OCI-LY7 (cell line): ENCODE data around the gene SLC38A3. TPM values are rescaled to one million over a fixed set of nuclear protein-coding genes. Genes with fewer than 3 reads are reported as not detected.

ENCODE experiments used
- BruUV-seq: library from RNA; stranded (reverse); fragments of 400-500 nt; replicated peaks from 2 replicates; lab custom pipeline; 2021; lab: Mats Ljungman, UMichigan
- CTCF ChIA-PET: fragments of 300-600 bp; sonication (Branson Sonifier 250); formaldehyde crosslinking; loops from one replicate; lab custom pipeline; 2022; ENCODE audit warnings: antibody characterized with exemption; ENCODE audit not compliant: unreplicated experiment; lab: Charles Lee
- POLR2A ChIA-PET: fragments of 300-600 bp; sonication (Branson Sonifier 250); formaldehyde crosslinking; loops from one replicate; lab custom pipeline; 2022; ENCODE audit warnings: antibody characterized with exemption; lab: Charles Lee
- DNase-seq: peaks from one replicate; pipeline ENCODE4 v3.0.0-alpha.2; 2015; ENCODE audit warnings: low spot score
- H2AFZ ChIP-seq: fragments of 200-600 bp; sonication (generic), shearing (Covaris generic); 2 replicates; pipeline ENCODE4 v1.6.1; 2014; ENCODE audit warnings: mild to moderate bottlenecking, antibody characterized with exemption, low read length, moderate library complexity
- H3K27ac ChIP-seq: fragments of 200-600 bp; sonication (generic); 2 replicates; pipeline ENCODE4 v1.5.1; 2014; ENCODE audit warnings: mixed run types, low read depth, mild to moderate bottlenecking, moderate library complexity, low read length, inconsistent platforms; ENCODE audit not compliant: poor library complexity, severe bottlenecking
- H3K36me3 ChIP-seq: fragments of 200-600 bp; sonication (generic); 2 replicates; pipeline ENCODE4 v1.6.1; 2014; ENCODE audit warnings: mild to moderate bottlenecking, antibody characterized with exemption, low read length, moderate library complexity, mixed read lengths; ENCODE audit not compliant: insufficient read depth
- H3K4me1 ChIP-seq: fragments of 200-600 bp; sonication (generic); 2 replicates; pipeline ENCODE4 v1.5.1; 2014; ENCODE audit warnings: mild to moderate bottlenecking, low read length; ENCODE audit not compliant: insufficient read depth, poor library complexity, severe bottlenecking
- H3K4me2 ChIP-seq: fragments of 200-600 bp; sonication (generic); 2 replicates; pipeline ENCODE4 v1.6.1; 2014; ENCODE audit warnings: mild to moderate bottlenecking, low read length
- H3K4me3 ChIP-seq: fragments of 200-600 bp; sonication (generic); 2 replicates; pipeline ENCODE4 v1.5.1; 2014; ENCODE audit warnings: mild to moderate bottlenecking, low read depth, low read length; ENCODE audit not compliant: poor library complexity, severe bottlenecking
- H3K79me2 ChIP-seq: fragments of 200-600 bp; sonication (generic); 2 replicates; pipeline ENCODE4 v1.6.1; 2016; ENCODE audit warnings: low read depth, mild to moderate bottlenecking, low read length, moderate library complexity, mixed read lengths; ENCODE audit not compliant: insufficient read depth
- H3K9me2 ChIP-seq: fragments of 200-600 bp; sonication (generic); 2 replicates; pipeline ENCODE4 v1.6.1; 2016; ENCODE audit warnings: mild to moderate bottlenecking, low read length, mixed read lengths; ENCODE audit not compliant: insufficient read depth
- H3K9me3 ChIP-seq: fragments of 200-600 bp; sonication (generic); 2 replicates; pipeline ENCODE4 v1.6.1; 2014; ENCODE audit warnings: mild to moderate bottlenecking, mixed run types, low read length, mixed read lengths
- H4K20me1 ChIP-seq: fragments of 200-600 bp; sonication (generic); 2 replicates; pipeline ENCODE4 v1.6.1; 2014; ENCODE audit warnings: mild to moderate bottlenecking, antibody characterized with exemption, low read length, moderate library complexity, mixed read lengths; ENCODE audit not compliant: insufficient read depth
- EZH2phosphoT487 ChIP-seq: fragments of 200-600 bp; sonication (generic); IDR thresholded peaks from 2 replicates; pipeline ENCODE4 v1.6.1; 2018; ENCODE audit warnings: low read depth, borderline replicate concordance, mild to moderate bottlenecking, mixed run types, antibody characterized with exemption, low read length, moderate library complexity, mixed read lengths
- intact Hi-C: fragments of 100-400 bp; cut with micrococcal nuclease; formaldehyde crosslinking; loops from one replicate; pipeline ENCODE4 v1.10.0; 2022; ENCODE audit not compliant: unreplicated experiment
- total RNA-seq, 2 experiments: library from RNA; depleted of rRNA in 1 of 2; stranded (reverse); fragments of >200 nt in 1 of 2; shearing (Covaris generic) in 1 of 2; gene quantifications; 2 replicates each; pipeline ENCODE4 v1.2.3, GENCODE V29; 2014 to 2022
- TF ChIP-seq, protein P1 (sequence below): fragments of 200-600 bp; sonication (generic); conservative IDR thresholded peaks from 2 replicates; pipeline ENCODE4 v1.5.1; 2014; ENCODE audit warnings: mild to moderate bottlenecking, antibody characterized with exemption, low read length, moderate library complexity, mixed read lengths

The SLC38A3 gene
- total RNA-seq, 2 experiments from 2014 or later: not detected

DNA sequence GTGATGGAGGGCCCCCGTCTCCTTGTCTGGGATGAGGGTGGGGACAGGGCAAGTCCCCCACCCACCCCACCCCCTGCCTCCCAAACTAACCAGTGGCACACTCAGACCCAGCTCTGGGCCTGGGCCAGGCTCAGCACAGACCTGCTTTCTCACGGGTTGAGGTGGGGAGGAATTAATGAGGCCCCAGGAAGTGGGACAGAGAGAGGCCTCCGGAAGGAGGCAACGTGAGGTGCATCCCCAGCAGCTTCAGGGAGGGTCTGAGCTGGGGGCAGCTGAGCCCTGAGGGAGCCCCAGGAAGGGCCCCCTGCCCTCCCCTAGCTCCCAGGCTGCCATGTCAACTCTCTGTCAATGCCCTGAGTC, 16.0 kb downstream of the SLC38A3 start:
- POLR2A ChIA-PET: interaction anchor here (0.8 kb wide), 2 partner anchors 11 to 26 kb away, joined by 3 read pairs; no protein-coding TSS in a partner anchor
- Histone ChIP-seq H3K79me2 (no peaks in the 10 kb centered on the region), H3K4me1 (peaks cover 19% of the 10 kb centered on the region), H3K9me2 (no peaks in the 10 kb centered on the region), H2AFZ (peak overlapping the region; percentile 45; the same call in 1 of the 2 replicates), H3K4me2 (peak overlapping the region; percentile 38), H4K20me1 (no peaks in the 10 kb centered on the region), H3K4me3 (no peak overlapping the region), H3K27ac (no peak overlapping the region), H3K9me3 (no peaks in the 10 kb centered on the region), H3K36me3 (no peaks in the 10 kb centered on the region)
- intact Hi-C loops: loop anchor here (1.0 to 10.0 kb wide), 2 partner anchors 27 to 416 kb away; partner anchors contain the start of gene INKA1
- DNase-seq: peak; percentile 40
- no TSS peak for BruUV-seq
- CTCF ChIA-PET: interaction anchor here (0.7 to 1.2 kb wide), 3 partner anchors 14 to 25 kb away, joined by 3 to 4 read pairs (median 4); no protein-coding TSS in a partner anchor
- no peak for TF ChIP-seq EZH2phosphoT487
- TF ChIP-seq, protein P1, sequence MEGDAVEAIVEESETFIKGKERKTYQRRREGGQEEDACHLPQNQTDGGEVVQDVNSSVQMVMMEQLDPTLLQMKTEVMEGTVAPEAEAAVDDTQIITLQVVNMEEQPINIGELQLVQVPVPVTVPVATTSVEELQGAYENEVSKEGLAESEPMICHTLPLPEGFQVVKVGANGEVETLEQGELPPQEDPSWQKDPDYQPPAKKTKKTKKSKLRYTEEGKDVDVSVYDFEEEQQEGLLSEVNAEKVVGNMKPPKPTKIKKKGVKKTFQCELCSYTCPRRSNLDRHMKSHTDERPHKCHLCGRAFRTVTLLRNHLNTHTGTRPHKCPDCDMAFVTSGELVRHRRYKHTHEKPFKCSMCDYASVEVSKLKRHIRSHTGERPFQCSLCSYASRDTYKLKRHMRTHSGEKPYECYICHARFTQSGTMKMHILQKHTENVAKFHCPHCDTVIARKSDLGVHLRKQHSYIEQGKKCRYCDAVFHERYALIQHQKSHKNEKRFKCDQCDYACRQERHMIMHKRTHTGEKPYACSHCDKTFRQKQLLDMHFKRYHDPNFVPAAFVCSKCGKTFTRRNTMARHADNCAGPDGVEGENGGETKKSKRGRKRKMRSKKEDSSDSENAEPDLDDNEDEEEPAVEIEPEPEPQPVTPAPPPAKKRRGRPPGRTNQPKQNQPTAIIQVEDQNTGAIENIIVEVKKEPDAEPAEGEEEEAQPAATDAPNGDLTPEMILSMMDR: no peak

DNA sequence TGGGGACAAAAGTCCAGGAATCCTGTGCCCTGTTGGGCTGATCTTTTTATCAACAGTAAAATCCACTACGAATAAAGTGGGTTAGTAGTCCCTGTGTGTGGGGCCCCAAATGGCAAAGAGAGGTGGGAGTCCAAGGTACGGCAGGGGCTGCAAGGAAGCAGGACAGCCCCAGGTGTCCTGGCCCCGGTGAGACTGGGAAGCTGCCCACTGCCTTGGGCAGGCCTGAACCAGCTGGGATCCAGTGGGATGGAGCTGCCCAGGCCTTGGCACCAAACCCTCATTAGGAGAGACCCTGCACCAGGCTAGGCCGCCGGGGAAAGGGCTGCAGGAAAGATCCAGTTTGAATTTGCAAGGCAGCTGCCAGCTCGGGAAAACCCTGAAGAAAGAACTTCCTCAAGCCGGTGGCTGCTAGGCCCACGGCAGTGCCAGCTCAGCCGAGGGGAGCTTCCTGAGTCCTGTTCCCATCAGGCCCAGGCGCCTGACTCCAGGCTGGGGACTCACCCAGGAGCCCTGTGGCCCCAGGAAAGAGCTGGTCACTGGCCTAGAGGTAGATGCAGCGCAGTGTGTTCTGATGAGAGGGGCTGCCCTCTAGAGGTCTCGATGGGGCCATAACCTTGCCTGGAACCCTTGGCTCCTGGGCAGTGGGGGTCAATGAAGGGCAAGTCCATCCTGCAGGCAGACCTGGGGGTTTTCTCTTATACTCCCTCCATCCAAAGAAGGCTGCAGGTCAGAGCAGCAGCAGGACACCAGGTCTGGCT, 16.5 kb downstream of the SLC38A3 start:
- peak overlapping the region; percentile 38 for H3K4me2 ChIP-seq
- no peaks in the 10 kb centered on the region for H3K36me3 ChIP-seq
- H4K20me1 ChIP-seq: no peaks in the 10 kb centered on the region
- peak; percentile 27 for DNase-seq
- H3K79me2 ChIP-seq: no peaks in the 10 kb centered on the region
- intact Hi-C loops: loop anchor here (1.0 to 10.0 kb wide), 2 partner anchors 27 to 417 kb away; partner anchors contain the start of gene INKA1
- H3K9me2 ChIP-seq: no peaks in the 10 kb centered on the region
- H3K9me3 ChIP-seq: no peaks in the 10 kb centered on the region
- peaks cover 25% of the 10 kb centered on the region for H3K4me1 ChIP-seq
- no TSS peak for BruUV-seq
- H3K27ac ChIP-seq: no peak overlapping the region
- no peak overlapping the region for H3K4me3 ChIP-seq
- POLR2A ChIA-PET: interaction anchor here (0.8 kb wide), 2 partner anchors 11 to 13 kb away, joined by 3 to 4 read pairs; no protein-coding TSS in a partner anchor
- CTCF ChIA-PET: interaction anchor here (0.6 to 1.2 kb wide), 5 partner anchors 14 to 156 kb away, joined by 3 to 11 read pairs (median 4); no protein-coding TSS in a partner anchor
- TF ChIP-seq, protein P1: peak; percentile 54
- TF ChIP-seq EZH2phosphoT487: no peak
- H2AFZ ChIP-seq: peak overlapping the region; percentile 45; the same call in 1 of the 2 replicates
